Urinary bladder (tissue), 4 donors: ENCODE measurements around the gene PIPOX. TPM values are rescaled to one million over a fixed set of nuclear protein-coding genes. Genes with fewer than 3 reads are reported as not detected.

Experiments used
- DNase-seq: peaks from one replicate; pipeline ENCODE4 v3.0.0-alpha.2; 2015; ENCODE audit errors: extremely low spot score
- H3K27ac ChIP-seq: one replicate; pipeline ENCODE4 v1.5.1; 2013; ENCODE audit warnings: low read depth, mild to moderate bottlenecking, moderate library complexity
- H3K36me3 ChIP-seq: one replicate; pipeline ENCODE4 v1.6.1; 2013; ENCODE audit warnings: mild to moderate bottlenecking, moderate library complexity; ENCODE audit not compliant: insufficient read depth
- H3K4me1 ChIP-seq: one replicate; pipeline ENCODE4 v1.6.1; 2013; ENCODE audit warnings: mild to moderate bottlenecking, moderate library complexity; ENCODE audit not compliant: insufficient read depth
- H3K4me3 ChIP-seq: one replicate; pipeline ENCODE4 v1.5.1; 2013; ENCODE audit warnings: low read depth, low read length
- WGBS: extraction: QIAGEN DNeasy Blood & Tissue Kit; methylation state at CpG from one replicate; pipeline ENCODE4 v1.1.7; 2013; 5-methylcytosine and 5-hydroxymethylcytosine counted together
- polyA plus RNA-seq: library from polyadenylated mRNA; stranded (reverse); fragments of 200-250 nt; gene quantifications from one replicate; pipeline ENCODE4 v1.2.3, GENCODE V29; 2013
- total RNA-seq: library from RNA; depleted of rRNA; stranded (reverse); fragments of >200 nt; gene quantifications from one replicate; pipeline ENCODE4 v1.2.3, GENCODE V29; 2014
- donor health status: healthy with polysubstance abuse.
- donor health status: healthy.

The PIPOX gene
- total and polyA plus RNA-seq, 2 donors: 4.0 to 4.6 TPM

GRCh38 chr17:29045734-29046472 is 3.0 kb downstream of the PIPOX start:
- Histone ChIP-seq H3K36me3 (no peaks in the 10 kb centered on the region), H3K27ac (no peak overlapping the region), H3K4me3 (no peak overlapping the region), H3K4me1 (no peaks in the 10 kb centered on the region)
- 67% methylated on average over 7 of the region's 7 CpGs for WGBS
- no peak for DNase-seq

- WGBS: 79% methylated on average over 5 of the region's 5 CpGs
- DNase-seq: no peak
- Histone ChIP-seq H3K27ac (no peak overlapping the region), H3K4me3 (no peak overlapping the region), H3K4me1 (no peaks in the 10 kb centered on the region), H3K36me3 (no peaks in the 10 kb centered on the region)
These were observed 3.5 kb downstream of the PIPOX start for GRCh38 chr17:29046473-29046839.

- H3K4me1 ChIP-seq: no peaks in the 10 kb centered on the region
- WGBS: 62% methylated on average over 10 of the region's 10 CpGs
- H3K4me3 ChIP-seq: no peak overlapping the region
- no peak for DNase-seq
- no peaks in the 10 kb centered on the region for H3K36me3 ChIP-seq
- H3K27ac ChIP-seq: no peak overlapping the region
These were observed 5.8 kb downstream of the PIPOX start for GRCh38 chr17:29048440-29049368.

GRCh38 chr17:29049541-29050145 is 6.7 kb downstream of the PIPOX start:
- no peak for DNase-seq
- Histone ChIP-seq H3K4me1 (no peaks in the 10 kb centered on the region), H3K27ac (no peak overlapping the region), H3K36me3 (no peaks in the 10 kb centered on the region), H3K4me3 (no peak overlapping the region)
- 80% methylated on average over 11 of the region's 11 CpGs for WGBS

GRCh38 chr17:29050176-29050575 is 7.2 kb downstream of the PIPOX start:
- Histone ChIP-seq H3K36me3 (no peaks in the 10 kb centered on the region), H3K4me3 (no peak overlapping the region), H3K4me1 (no peaks in the 10 kb centered on the region), H3K27ac (no peak overlapping the region)
- WGBS: 92% methylated on average over 5 of the region's 5 CpGs
- no peak for DNase-seq

GRCh38 chr17:29051194-29051593 is 8.3 kb downstream of the PIPOX start:
- Histone ChIP-seq H3K4me3 (no peak overlapping the region), H3K4me1 (no peaks in the 10 kb centered on the region), H3K36me3 (no peaks in the 10 kb centered on the region), H3K27ac (no peak overlapping the region)
- 71% methylated on average over 12 of the region's 12 CpGs for WGBS
- DNase-seq: no peak

GRCh38 chr17:29051731-29052130 is 8.8 kb downstream of the PIPOX start:
- Histone ChIP-seq H3K4me1 (no peaks in the 10 kb centered on the region), H3K36me3 (no peaks in the 10 kb centered on the region), H3K27ac (no peak overlapping the region), H3K4me3 (no peak overlapping the region)
- no peak for DNase-seq
- WGBS: 81% methylated on average over 6 of the region's 6 CpGs

GRCh38 chr17:29054835-29055234 is 11.9 kb downstream of the PIPOX start:
- Histone ChIP-seq H3K36me3 (no peaks in the 10 kb centered on the region), H3K27ac (no peak overlapping the region), H3K4me1 (no peaks in the 10 kb centered on the region), H3K4me3 (no peak overlapping the region)
- 65% methylated on average over 10 of the region's 10 CpGs for WGBS
- no peak for DNase-seq

- H3K27ac ChIP-seq: no peak overlapping the region
- WGBS: 48% methylated on average over 4 of the region's 4 CpGs
- H3K4me1 ChIP-seq: no peaks in the 10 kb centered on the region
- H3K4me3 ChIP-seq: no peak overlapping the region
- H3K36me3 ChIP-seq: no peaks in the 10 kb centered on the region
- no peak for DNase-seq
These were observed 14.4 kb downstream of the PIPOX start for GRCh38 chr17:29057361-29057760.

- H3K36me3 ChIP-seq: no peaks in the 10 kb centered on the region
- H3K4me1 ChIP-seq: no peaks in the 10 kb centered on the region
- DNase-seq: no peak
- 90% methylated on average over 3 of the region's 3 CpGs for WGBS
- H3K4me3 ChIP-seq: no peak overlapping the region
- no peak overlapping the region for H3K27ac ChIP-seq
These were observed 15.4 kb downstream of the PIPOX start for GRCh38 chr17:29058391-29058790.

GRCh38 chr17:29059281-29059680 is 16.3 kb downstream of the PIPOX start:
- H3K4me3 ChIP-seq: no peak overlapping the region
- H3K4me1 ChIP-seq: no peaks in the 10 kb centered on the region
- no peak overlapping the region for H3K27ac ChIP-seq
- no peaks in the 10 kb centered on the region for H3K36me3 ChIP-seq
- DNase-seq: no peak
- 78% methylated on average over 2 of the region's 2 CpGs for whole genome bisulfite sequencing

GRCh38 chr17:29060475-29060874 is 17.5 kb downstream of the PIPOX start:
- no peak overlapping the region for H3K27ac ChIP-seq
- no peak for DNase-seq
- no peaks in the 10 kb centered on the region for H3K4me1 ChIP-seq
- H3K36me3 ChIP-seq: no peaks in the 10 kb centered on the region
- WGBS: 46% methylated on average over 6 of the region's 6 CpGs
- no peak overlapping the region for H3K4me3 ChIP-seq

- 32% methylated on average over 8 of the region's 8 CpGs for WGBS
- DNase-seq: no peak
- Histone ChIP-seq H3K36me3 (no peaks in the 10 kb centered on the region), H3K4me3 (no peak overlapping the region), H3K27ac (no peak overlapping the region), H3K4me1 (no peaks in the 10 kb centered on the region)
These were observed 18.1 kb downstream of the PIPOX start for GRCh38 chr17:29061036-29061435.

- 90% methylated on average over 9 of the region's 9 CpGs for WGBS
- DNase-seq: no peak
These were observed 19.3 kb downstream of the PIPOX start for GRCh38 chr17:29062215-29062614.

More at GRCh38 chr17:29062215-29062614, 19.3 kb downstream of the PIPOX start:
- Histone ChIP-seq H3K4me1 (no peaks in the 10 kb centered on the region), H3K36me3 (no peaks in the 10 kb centered on the region), H3K27ac (no peak overlapping the region), H3K4me3 (no peak overlapping the region)
